ENCODE results near the gene RUFY2.

GRCh38 chr10:68428396-68429104, 21.5 kb upstream of the RUFY2 start:
- TF ChIP-seq CTCF (IDR thresholded peaks at IDR 0.05; ENCODE audit: low read length) (no peak), EZH2 (IDR thresholded peaks at IDR 0.05; ENCODE audit: borderline replicate concordance, low read length) (no peak)

Measured in OCI-LY1 (cell line).